HFF-Myc (cell line): Measurements from ENCODE around the gene OR9A2.
"Not testable (repeated sequence)": the region's sequence is repeated elsewhere in the genome, so short reads cannot be mapped to it uniquely, and the experiment has no call there.

Experiments
- DNase-seq: peaks from one replicate; pipeline ENCODE4 v3.0.0-alpha.2; 2011; ENCODE audit warnings: low read depth; ENCODE audit errors: extremely low read depth
- H3K4me3 ChIP-seq: replicated peaks from 2 replicates; pipeline ENCODE4 v1.5.1; 2011; ENCODE audit warnings: low read depth, mild to moderate bottlenecking, control low read depth, low read length
- TF ChIP-seq, protein P1 (sequence below): IDR thresholded peaks from 2 replicates; pipeline ENCODE4 v1.5.1; 2012; ENCODE audit warnings: mild to moderate bottlenecking, low read depth, low read length, control low read depth; ENCODE audit errors: missing control alignments

Gene OR9A2

DNA sequence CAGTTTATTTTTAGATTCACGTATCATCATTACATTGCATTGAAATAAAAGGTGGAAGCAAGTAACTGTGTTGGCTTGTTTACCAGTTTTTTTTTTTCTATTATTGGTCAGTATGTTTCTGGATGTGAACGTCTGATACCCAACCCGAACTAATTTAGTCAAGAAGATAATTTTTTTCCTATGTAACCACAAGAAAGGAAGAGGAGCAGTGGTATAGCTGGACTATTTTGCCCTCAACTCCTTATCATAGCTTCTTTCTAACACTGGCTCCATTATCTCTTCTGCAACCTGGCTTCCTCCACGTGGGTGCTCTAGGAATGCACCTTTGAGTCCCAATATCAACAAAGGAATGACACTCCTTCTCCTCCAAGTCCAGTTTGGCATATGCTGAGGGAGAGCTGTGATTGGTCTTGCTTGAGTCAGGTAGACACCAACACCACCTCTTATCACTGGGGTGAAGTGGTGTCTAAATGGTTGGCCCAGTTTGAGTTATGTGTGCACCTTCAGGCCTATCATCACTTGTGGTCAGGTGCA is 29.4 kb downstream of the OR9A2 start:
- TF ChIP-seq, protein P1, sequence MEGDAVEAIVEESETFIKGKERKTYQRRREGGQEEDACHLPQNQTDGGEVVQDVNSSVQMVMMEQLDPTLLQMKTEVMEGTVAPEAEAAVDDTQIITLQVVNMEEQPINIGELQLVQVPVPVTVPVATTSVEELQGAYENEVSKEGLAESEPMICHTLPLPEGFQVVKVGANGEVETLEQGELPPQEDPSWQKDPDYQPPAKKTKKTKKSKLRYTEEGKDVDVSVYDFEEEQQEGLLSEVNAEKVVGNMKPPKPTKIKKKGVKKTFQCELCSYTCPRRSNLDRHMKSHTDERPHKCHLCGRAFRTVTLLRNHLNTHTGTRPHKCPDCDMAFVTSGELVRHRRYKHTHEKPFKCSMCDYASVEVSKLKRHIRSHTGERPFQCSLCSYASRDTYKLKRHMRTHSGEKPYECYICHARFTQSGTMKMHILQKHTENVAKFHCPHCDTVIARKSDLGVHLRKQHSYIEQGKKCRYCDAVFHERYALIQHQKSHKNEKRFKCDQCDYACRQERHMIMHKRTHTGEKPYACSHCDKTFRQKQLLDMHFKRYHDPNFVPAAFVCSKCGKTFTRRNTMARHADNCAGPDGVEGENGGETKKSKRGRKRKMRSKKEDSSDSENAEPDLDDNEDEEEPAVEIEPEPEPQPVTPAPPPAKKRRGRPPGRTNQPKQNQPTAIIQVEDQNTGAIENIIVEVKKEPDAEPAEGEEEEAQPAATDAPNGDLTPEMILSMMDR = no peak
- DNase-seq = no peak
- H3K4me3 ChIP-seq = no peak overlapping the region

DNA sequence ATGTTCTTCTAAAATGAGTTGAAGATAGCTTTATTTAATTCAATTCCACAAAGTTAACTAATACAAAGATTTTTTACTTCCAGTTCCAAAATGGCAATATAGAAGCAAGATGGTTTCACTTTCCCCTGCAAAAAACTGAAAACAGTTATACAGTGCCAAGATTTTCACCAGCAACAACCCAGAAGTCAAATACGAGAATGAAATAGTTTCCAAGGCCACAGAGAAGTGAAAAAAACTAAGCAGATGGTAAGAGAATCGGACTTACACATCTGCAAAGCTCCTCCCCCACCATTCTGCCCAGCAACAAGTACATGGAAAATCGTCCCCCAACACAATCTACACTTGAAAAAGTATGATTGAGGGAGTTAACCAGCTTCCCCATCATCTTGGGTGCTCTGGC is 34.5 kb downstream of the OR9A2 start:
- H3K4me3 ChIP-seq = no peak overlapping the region
- DNase-seq = no peak
- TF ChIP-seq, protein P1 = no peak

DNA sequence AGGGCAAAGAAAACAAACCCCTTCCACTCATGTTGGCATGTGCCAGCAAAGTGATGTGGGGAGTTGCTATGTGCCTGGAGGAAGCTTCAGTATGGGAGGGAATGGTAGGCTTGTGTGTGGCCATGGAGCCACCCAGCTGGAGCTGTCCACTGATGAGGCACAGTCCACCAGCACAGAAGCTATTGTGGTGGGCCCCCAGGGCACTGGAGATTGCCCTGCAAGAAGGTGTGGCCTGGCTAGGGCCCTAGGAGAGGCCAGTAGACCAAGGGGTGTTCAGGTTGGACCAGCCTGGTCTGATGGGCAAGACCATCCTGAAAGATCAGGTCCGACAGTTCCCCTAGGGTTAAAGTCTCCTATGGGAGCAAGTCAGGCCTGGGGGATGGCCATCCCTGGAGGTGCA is 42.6 kb downstream of the OR9A2 start:
- TF ChIP-seq, protein P1 = no peak
- DNase-seq = no peak
- no peak overlapping the region for H3K4me3 ChIP-seq

DNA sequence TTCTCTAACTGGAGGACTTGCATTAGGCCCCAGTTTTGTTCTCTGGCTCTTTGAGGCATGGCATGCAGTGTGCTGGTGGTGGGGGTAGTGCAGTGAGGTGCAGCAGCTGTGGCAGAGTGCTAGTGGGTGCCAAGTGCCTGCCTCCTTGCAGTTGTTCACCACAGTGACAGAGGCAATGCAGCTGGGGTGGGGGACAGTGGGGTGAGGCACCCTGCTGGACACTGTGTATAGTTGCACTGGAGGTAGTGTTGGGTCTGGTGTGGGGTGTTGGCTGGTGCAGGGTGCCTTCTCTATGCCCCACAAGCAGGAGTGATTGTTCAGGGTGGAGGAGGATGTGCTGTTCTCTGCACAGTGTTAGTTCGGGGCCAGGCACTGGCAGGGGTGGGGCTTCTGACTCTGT is 43.1 kb downstream of the OR9A2 start:
- TF ChIP-seq, protein P1 = no peak
- no peak overlapping the region for H3K4me3 ChIP-seq
- DNase-seq = no peak

DNA sequence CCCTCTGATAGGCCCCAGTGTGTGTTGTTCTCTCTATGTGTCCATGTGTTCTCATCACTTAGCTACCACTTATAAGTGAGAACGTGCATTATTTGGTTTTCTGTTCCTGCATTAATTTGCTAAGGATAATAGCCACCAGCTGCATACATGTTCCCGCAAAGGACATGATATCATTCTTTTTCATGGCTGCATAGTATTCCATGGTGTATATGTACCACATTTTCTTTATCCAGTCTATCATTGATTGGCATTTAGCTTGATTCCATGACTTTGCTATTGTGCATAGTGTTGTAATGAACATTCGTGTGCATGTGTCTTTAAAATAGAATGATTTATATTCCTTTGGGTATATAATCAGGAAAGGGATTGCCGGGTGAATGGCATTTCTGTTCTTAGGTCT is 48.5 kb downstream of the OR9A2 start:
- H3K4me3 ChIP-seq = not testable (repeated sequence)

More for the DNA sequence above, 48.5 kb downstream of the OR9A2 start:
- not testable (repeated sequence) for DNase-seq
